HepG2 (cell line): ENCODE measurements around the gene JAG1. TPM values are rescaled to one million over a fixed set of nuclear protein-coding genes. Genes with fewer than 3 reads are reported as not detected.
A peak's percentile ranks its signal among the peaks of the same experiment; 100 is the strongest.

Experiments used
- ATF1 ChIP-seq: IDR thresholded peaks from 2 replicates; pipeline ENCODE4 v1.6.1; 2016; ENCODE audit warnings: mild to moderate bottlenecking, control low read depth
- BORCS8-MEF2B ChIP-seq: sonication (generic); formaldehyde crosslinking; IDR thresholded peaks from 2 replicates; pipeline ENCODE4 v1.8.0; 2022; ENCODE audit warnings: mild to moderate bottlenecking, missing genetic modification reagents
- EZH2 ChIP-seq: conservative IDR thresholded peaks from 2 replicates; pipeline ENCODE4 v1.6.1; 2012; ENCODE audit warnings: mild to moderate bottlenecking, low read depth, low read length, moderate library complexity
- FOXP4 ChIP-seq: sonication (generic); formaldehyde crosslinking; IDR thresholded peaks from 2 replicates; pipeline ENCODE4 v1.4.0; 2020; ENCODE audit warnings: missing genetic modification reagents
- HINFP ChIP-seq: sonication (generic); formaldehyde crosslinking; IDR thresholded peaks from 2 replicates; pipeline ENCODE4 v1.4.0; 2020; ENCODE audit warnings: low read depth, mild to moderate bottlenecking, missing genetic modification reagents
- PAX8 ChIP-seq: sonication (generic); formaldehyde crosslinking; IDR thresholded peaks from 2 replicates; pipeline ENCODE4 v1.8.0; 2022; ENCODE audit warnings: mild to moderate bottlenecking, missing genetic modification reagents, borderline replicate concordance
- RARA ChIP-seq: IDR thresholded peaks from 2 replicates; pipeline ENCODE4 v1.6.1; 2016; ENCODE audit warnings: missing genetic modification reagents, missing compliant biosample characterization
- ZNF101 ChIP-seq: sonication (generic); formaldehyde crosslinking; IDR thresholded peaks from 2 replicates; pipeline ENCODE4 v1.4.0; 2020; ENCODE audit warnings: mild to moderate bottlenecking, low read depth, missing genetic modification reagents, borderline replicate concordance
- ZNF253 ChIP-seq: sonication (generic); formaldehyde crosslinking; IDR thresholded peaks from 2 replicates; pipeline ENCODE4 v1.8.0; 2022; ENCODE audit warnings: mild to moderate bottlenecking, missing genetic modification reagents, borderline replicate concordance
- ZNF282 ChIP-seq: fragments of 450-650 bp; IDR thresholded peaks from 2 replicates; pipeline ENCODE4 v1.6.1; 2018; ENCODE audit not compliant: partially characterized antibody
- ZNF710 ChIP-seq: sonication (generic); formaldehyde crosslinking; IDR thresholded peaks from 2 replicates; pipeline ENCODE4 v1.5.0; 2020; ENCODE audit warnings: mild to moderate bottlenecking, missing genetic modification reagents, borderline replicate concordance
- ZNF746 ChIP-seq: sonication (generic); formaldehyde crosslinking; IDR thresholded peaks from 2 replicates; pipeline ENCODE4 v1.8.0; 2022; ENCODE audit warnings: mild to moderate bottlenecking, missing genetic modification reagents
- polyA plus RNA-seq, 8 experiments: library from polyadenylated mRNA; depleted of rRNA in 3 of 8; stranded (reverse) in 7 of 8; unstranded in 1 of 8; fragments of >200 nt; fragmentation: Illumina TruSeq in 4 of 8; extraction: Trizol in 4 of 8; gene quantifications; 2 replicates each; pipeline versions ENCODE4 v1.2.1 to v1.2.3, GENCODE V29; 2011 to 2016; ENCODE audit warnings: low read depth in 4 of 8, missing spikeins in 1 of 8, mixed read lengths in 1 of 8; ENCODE audit not compliant: insufficient read depth in 1 of 8
- total RNA-seq, 5 experiments: library from RNA; depleted of rRNA; stranded (reverse); fragments of >200 nt; fragmentation: Illumina TruSeq; extraction: Trizol; gene quantifications; 2 replicates each; pipeline ENCODE4 v1.2.3, GENCODE V29; 2016; ENCODE audit warnings: low read depth in 1 of 5
- TF ChIP-seq, protein P1 (sequence below): sonication (generic); formaldehyde crosslinking; IDR thresholded peaks from 2 replicates; pipeline ENCODE4 v1.4.0; 2020; ENCODE audit warnings: missing genetic modification reagents
- TF ChIP-seq, protein P2 (sequence below): sonication (generic); formaldehyde crosslinking; IDR thresholded peaks from 2 replicates; pipeline ENCODE4 v1.9.0; 2021; ENCODE audit warnings: missing genetic modification reagents, borderline replicate concordance
- TF ChIP-seq, protein P3 (sequence below): sonication (generic); formaldehyde crosslinking; IDR thresholded peaks from 2 replicates; pipeline ENCODE4; 2020; ENCODE audit warnings: missing genetic modification reagents, mild to moderate bottlenecking, borderline replicate concordance

JAG1 gene
- total and polyA plus RNA-seq, 2 of the 13 experiments (the other 11 are each of a cell fraction or from before 2014, with no cell fraction given): 47.1 to 56.3 TPM

DNA sequence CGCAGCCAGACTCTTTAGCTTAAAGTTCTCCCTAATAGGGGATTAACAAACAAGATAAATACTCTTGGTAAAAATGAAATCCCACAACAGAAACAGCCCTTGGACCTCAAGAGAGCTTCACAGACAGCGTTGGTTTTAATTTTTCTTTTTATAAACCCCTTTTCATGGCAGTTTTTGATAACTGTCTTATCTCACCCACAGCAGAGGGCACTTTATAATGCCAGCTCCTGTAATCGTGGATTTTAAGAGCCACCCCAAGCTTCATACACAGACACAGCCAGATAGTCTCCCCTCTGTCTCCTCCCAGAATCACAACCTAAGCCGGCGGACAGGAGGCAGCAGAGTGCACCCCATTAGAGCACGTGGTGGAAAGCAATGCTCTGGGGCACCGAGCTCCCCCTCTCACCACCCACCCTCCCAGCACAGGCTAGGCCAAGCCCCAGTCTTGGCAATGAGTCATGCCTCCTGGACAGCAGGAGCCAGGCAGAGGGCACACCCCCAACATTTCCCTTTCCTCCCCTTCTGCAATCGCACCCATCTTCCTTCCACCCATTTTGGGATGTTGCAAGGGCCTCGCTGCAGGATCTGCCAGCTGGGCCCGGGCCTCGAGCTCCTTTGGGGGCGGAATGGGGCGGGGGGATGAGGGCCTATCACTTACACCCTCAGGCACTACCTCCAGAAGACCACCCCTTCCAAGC lies 2.4 kb downstream of the JAG1 start (continued):
- TF ChIP-seq ZNF710 (peak; percentile 68; the same call in 1 of the 2 replicates), EZH2 (no peak), PAX8 (no peak), RARA (CRISPR knock-in tag) (peak; percentile 39), ZNF282 (no peak), HINFP (CRISPR knock-in tag) (peak; percentile 68; the same call in 1 of the 2 replicates), ATF1 (CRISPR knock-in tag) (no peak), ZNF253 (0 out of 2 replicates have a peak, but pooled peaks have one; percentile 2), BORCS8-MEF2B (CRISPR knock-in tag) (peak; percentile 70; the same call in 1 of the 2 replicates), ZNF746 (CRISPR knock-in tag) (peak; percentile 77), FOXP4 (CRISPR knock-in tag) (no peak), ZNF101 (CRISPR knock-in tag) (no peak)
- TF ChIP-seq, protein P1, sequence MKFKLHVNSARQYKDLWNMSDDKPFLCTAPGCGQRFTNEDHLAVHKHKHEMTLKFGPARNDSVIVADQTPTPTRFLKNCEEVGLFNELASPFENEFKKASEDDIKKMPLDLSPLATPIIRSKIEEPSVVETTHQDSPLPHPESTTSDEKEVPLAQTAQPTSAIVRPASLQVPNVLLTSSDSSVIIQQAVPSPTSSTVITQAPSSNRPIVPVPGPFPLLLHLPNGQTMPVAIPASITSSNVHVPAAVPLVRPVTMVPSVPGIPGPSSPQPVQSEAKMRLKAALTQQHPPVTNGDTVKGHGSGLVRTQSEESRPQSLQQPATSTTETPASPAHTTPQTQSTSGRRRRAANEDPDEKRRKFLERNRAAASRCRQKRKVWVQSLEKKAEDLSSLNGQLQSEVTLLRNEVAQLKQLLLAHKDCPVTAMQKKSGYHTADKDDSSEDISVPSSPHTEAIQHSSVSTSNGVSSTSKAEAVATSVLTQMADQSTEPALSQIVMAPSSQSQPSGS: no peak
- TF ChIP-seq, protein P2, sequence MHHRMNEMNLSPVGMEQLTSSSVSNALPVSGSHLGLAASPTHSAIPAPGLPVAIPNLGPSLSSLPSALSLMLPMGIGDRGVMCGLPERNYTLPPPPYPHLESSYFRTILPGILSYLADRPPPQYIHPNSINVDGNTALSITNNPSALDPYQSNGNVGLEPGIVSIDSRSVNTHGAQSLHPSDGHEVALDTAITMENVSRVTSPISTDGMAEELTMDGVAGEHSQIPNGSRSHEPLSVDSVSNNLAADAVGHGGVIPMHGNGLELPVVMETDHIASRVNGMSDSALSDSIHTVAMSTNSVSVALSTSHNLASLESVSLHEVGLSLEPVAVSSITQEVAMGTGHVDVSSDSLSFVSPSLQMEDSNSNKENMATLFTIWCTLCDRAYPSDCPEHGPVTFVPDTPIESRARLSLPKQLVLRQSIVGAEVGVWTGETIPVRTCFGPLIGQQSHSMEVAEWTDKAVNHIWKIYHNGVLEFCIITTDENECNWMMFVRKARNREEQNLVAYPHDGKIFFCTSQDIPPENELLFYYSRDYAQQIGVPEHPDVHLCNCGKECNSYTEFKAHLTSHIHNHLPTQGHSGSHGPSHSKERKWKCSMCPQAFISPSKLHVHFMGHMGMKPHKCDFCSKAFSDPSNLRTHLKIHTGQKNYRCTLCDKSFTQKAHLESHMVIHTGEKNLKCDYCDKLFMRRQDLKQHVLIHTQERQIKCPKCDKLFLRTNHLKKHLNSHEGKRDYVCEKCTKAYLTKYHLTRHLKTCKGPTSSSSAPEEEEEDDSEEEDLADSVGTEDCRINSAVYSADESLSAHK (CRISPR knock-in tag): no peak
- TF ChIP-seq, protein P3, sequence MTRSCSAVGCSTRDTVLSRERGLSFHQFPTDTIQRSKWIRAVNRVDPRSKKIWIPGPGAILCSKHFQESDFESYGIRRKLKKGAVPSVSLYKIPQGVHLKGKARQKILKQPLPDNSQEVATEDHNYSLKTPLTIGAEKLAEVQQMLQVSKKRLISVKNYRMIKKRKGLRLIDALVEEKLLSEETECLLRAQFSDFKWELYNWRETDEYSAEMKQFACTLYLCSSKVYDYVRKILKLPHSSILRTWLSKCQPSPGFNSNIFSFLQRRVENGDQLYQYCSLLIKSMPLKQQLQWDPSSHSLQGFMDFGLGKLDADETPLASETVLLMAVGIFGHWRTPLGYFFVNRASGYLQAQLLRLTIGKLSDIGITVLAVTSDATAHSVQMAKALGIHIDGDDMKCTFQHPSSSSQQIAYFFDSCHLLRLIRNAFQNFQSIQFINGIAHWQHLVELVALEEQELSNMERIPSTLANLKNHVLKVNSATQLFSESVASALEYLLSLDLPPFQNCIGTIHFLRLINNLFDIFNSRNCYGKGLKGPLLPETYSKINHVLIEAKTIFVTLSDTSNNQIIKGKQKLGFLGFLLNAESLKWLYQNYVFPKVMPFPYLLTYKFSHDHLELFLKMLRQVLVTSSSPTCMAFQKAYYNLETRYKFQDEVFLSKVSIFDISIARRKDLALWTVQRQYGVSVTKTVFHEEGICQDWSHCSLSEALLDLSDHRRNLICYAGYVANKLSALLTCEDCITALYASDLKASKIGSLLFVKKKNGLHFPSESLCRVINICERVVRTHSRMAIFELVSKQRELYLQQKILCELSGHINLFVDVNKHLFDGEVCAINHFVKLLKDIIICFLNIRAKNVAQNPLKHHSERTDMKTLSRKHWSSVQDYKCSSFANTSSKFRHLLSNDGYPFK (CRISPR knock-in tag): no peak
